K562 (cell line): ENCODE results near the gene HMX1. TPM values are rescaled to one million over a fixed set of nuclear protein-coding genes. Genes with fewer than 3 reads are reported as not detected.

ENCODE experiments used
- ATAC-seq: fragments of 200-7000 bp; cut with Tn5 transposase; 3 replicates; pipeline ENCODE4 v1.9.1; 2020; ENCODE audit warnings: moderate library complexity
- BruUV-seq: library from RNA; stranded (reverse); fragments of 400-500 nt; replicated peaks from 2 replicates; lab custom pipeline; 2021; lab: Mats Ljungman, UMichigan
- CTCF ChIA-PET: fragments of 300-600 bp; formaldehyde crosslinking; extraction: SDS; loops from one replicate; lab custom pipeline; 2021; ENCODE audit warnings: low intra/inter-chr PET ratio; lab: Yijun Ruan, JAX
- POLR2A ChIA-PET: fragments of 300-600, 350-650 bp; sonication (Branson Sonifier 250); formaldehyde crosslinking; extraction: SDS; loops from one replicate; lab custom pipeline; 2021; ENCODE audit warnings: antibody characterized with exemption, inconsistent platforms; lab: Yijun Ruan, JAX
- DNase-seq, 4 experiments: peaks; one replicate each; pipeline versions ENCODE4 v3.0.0 to v3.0.0-alpha.2; 2011 to 2018; ENCODE audit warnings: low spot score in 3 of 4, mixed read lengths in 3 of 4; ENCODE audit errors: extremely low read depth in 1 of 4
- FAIRE-seq: peaks from 2 replicates; lab custom pipeline; 2011; peaks lifted over from hg19 to GRCh38; lab: Jason Lieb, UNC
- H2AFZ ChIP-seq: 2 replicates; pipeline ENCODE4 v1.6.0; 2011; ENCODE audit warnings: low read depth, low read length, control low read depth, inconsistent platforms
- H3K27ac ChIP-seq: fragments of 200-600 bp; 3 replicates; pipeline ENCODE4 v1.8.0; 2011; ENCODE audit warnings: low read depth, mild to moderate bottlenecking, control low read depth, inconsistent platforms, low read length, moderate library complexity, mixed read lengths; ENCODE audit errors: extremely low read depth
- H3K27me3 ChIP-seq, 2 experiments: fragments of 300-600 bp in 1 of 2; 2 replicates in 1 of 2; 3 replicates in 1 of 2; pipeline versions ENCODE4 v1.6.0 to v1.8.0; 2011; ENCODE audit warnings: inconsistent platforms in 2 of 2, low read length in 2 of 2, mild to moderate bottlenecking in 1 of 2, mixed read lengths in 1 of 2, moderate library complexity in 1 of 2; ENCODE audit not compliant: control insufficient read depth in 2 of 2, insufficient read depth in 2 of 2
- H3K36me3 ChIP-seq: fragments of 300-600 bp; 3 replicates; pipeline ENCODE4 v1.8.0; 2011; ENCODE audit warnings: mild to moderate bottlenecking, low read length, inconsistent platforms; ENCODE audit not compliant: control insufficient read depth, insufficient read depth
- H3K4me1 ChIP-seq, 2 experiments: fragments of 200-600 bp in 1 of 2; replicated peaks in 1 of 2; 2 replicates in 1 of 2; 3 replicates in 1 of 2; pipeline versions ENCODE4 v1.5.1 to v1.8.0; 2011; ENCODE audit warnings: inconsistent platforms in 2 of 2, low read length in 2 of 2, mild to moderate bottlenecking in 1 of 2, mixed read lengths in 1 of 2, moderate library complexity in 1 of 2; ENCODE audit not compliant: control insufficient read depth in 2 of 2, insufficient read depth in 2 of 2
- H3K4me2 ChIP-seq: 2 replicates; pipeline ENCODE4 v1.6.1; 2011; ENCODE audit warnings: low read length, control low read depth, inconsistent platforms, mixed read lengths; ENCODE audit not compliant: insufficient read depth
- H3K4me3 ChIP-seq: fragments of 200-600 bp; sonication (generic), shearing (Covaris generic); 2 replicates; pipeline ENCODE4 v1.5.1; 2016; ENCODE audit warnings: control low read depth, inconsistent platforms
- H3K79me2 ChIP-seq: fragments of 200-600 bp; 3 replicates; pipeline ENCODE4 v1.8.0; 2011; ENCODE audit warnings: low read length, inconsistent platforms; ENCODE audit not compliant: control insufficient read depth, insufficient read depth
- H3K9ac ChIP-seq, 2 experiments: 2 replicates each; pipeline versions ENCODE4 v1.6.0 to v1.6.1; 2011; ENCODE audit warnings: low read depth in 2 of 2, low read length in 2 of 2, control low read depth in 1 of 2, inconsistent platforms in 1 of 2, mild to moderate bottlenecking in 1 of 2, mixed read lengths in 1 of 2; ENCODE audit not compliant: insufficient read depth in 1 of 2
- H3K9me1 ChIP-seq: one replicate; pipeline ENCODE4 v1.6.0; 2011; ENCODE audit warnings: inconsistent platforms, mild to moderate bottlenecking, low read length, moderate library complexity; ENCODE audit not compliant: control insufficient read depth, insufficient read depth
- H3K9me3 ChIP-seq: replicated peaks from 2 replicates; pipeline ENCODE4 v1.5.1; 2011; ENCODE audit warnings: low read depth, low read length, inconsistent platforms; ENCODE audit not compliant: control insufficient read depth, insufficient read depth
- H4K20me1 ChIP-seq: replicated peaks from 2 replicates; pipeline ENCODE4 v1.6.1; 2011; ENCODE audit warnings: low read length, inconsistent platforms, mixed read lengths; ENCODE audit not compliant: control insufficient read depth, insufficient read depth
- ATF3 ChIP-seq, 2 experiments: fragments of 450-650 bp in 1 of 2; sonication (generic) in 1 of 2; formaldehyde crosslinking in 1 of 2; IDR thresholded peaks in 1 of 2; conservative IDR thresholded peaks in 1 of 2; 2 replicates each; pipeline versions ENCODE4 v1.6.1 to v1.8.1; 2016 to 2023; ENCODE audit warnings: mild to moderate bottlenecking in 2 of 2, moderate library complexity in 2 of 2, inconsistent platforms in 1 of 2, missing genetic modification reagents in 1 of 2
- CBFA2T3 ChIP-seq: fragments of 450-650 bp; IDR thresholded peaks from 2 replicates; pipeline ENCODE4 v1.6.1; 2017
- DDX20 ChIP-seq: fragments of 450-650 bp; IDR thresholded peaks from 2 replicates; pipeline ENCODE4 v1.6.1; 2016; ENCODE audit warnings: missing genetic modification characterization, low read depth, mild to moderate bottlenecking, missing compliant biosample characterization, moderate library complexity
- ETV5 ChIP-seq: sonication (generic); formaldehyde crosslinking; IDR thresholded peaks from 2 replicates; pipeline ENCODE4 v1.4.0; 2020; ENCODE audit warnings: low read depth, mild to moderate bottlenecking, missing genetic modification reagents
- LCOR ChIP-seq: sonication (generic); formaldehyde crosslinking; IDR thresholded peaks from 2 replicates; pipeline ENCODE4 v1.8.0; 2022; ENCODE audit warnings: mild to moderate bottlenecking, missing genetic modification reagents
- NFYB ChIP-seq: IDR thresholded peaks from 2 replicates; pipeline ENCODE4 v1.6.1; 2011; ENCODE audit warnings: mild to moderate bottlenecking, moderate library complexity; ENCODE audit not compliant: insufficient read length; ENCODE audit errors: extremely low read depth
- RFX5 ChIP-seq: IDR thresholded peaks from 2 replicates; pipeline ENCODE4 v1.6.1; 2011; ENCODE audit warnings: low read depth, mild to moderate bottlenecking, improper control_type of control experiment, low read length
- ZNF121 ChIP-seq: sonication (generic); formaldehyde crosslinking; conservative IDR thresholded peaks from 2 replicates; pipeline ENCODE4 v1.8.0; 2022; ENCODE audit warnings: missing genetic modification reagents
- ZNF124 ChIP-seq: sonication (generic); formaldehyde crosslinking; IDR thresholded peaks from 2 replicates; pipeline ENCODE4 v1.8.1; 2022; ENCODE audit warnings: missing genetic modification reagents
- ZNF146 ChIP-seq: IDR thresholded peaks from one replicate; pipeline ENCODE4 v1.6.1; 2018; ENCODE audit warnings: missing compliant biosample characterization; ENCODE audit not compliant: unreplicated experiment
- ZNF668 ChIP-seq: fragments of 250-450 bp; sonication (Bioruptor Pico); IDR thresholded peaks from 2 replicates; pipeline ENCODE4 v1.8.0; 2022; ENCODE audit warnings: mild to moderate bottlenecking, inconsistent platforms
- WGBS: fragments of 100-300 bp; shearing (Covaris generic); methylation state at CpG from one replicate; pipeline ENCODE4 v1.1.6; 2016; ENCODE audit warnings: low coverage, mixed read lengths; ENCODE audit not compliant: insufficient coverage; ENCODE audit errors: missing lambda C conversion rate; 5-methylcytosine and 5-hydroxymethylcytosine counted together
- in situ Hi-C: fragments of 300-500 bp; cut with MboI; formaldehyde crosslinking; loops from 4 replicates; pipeline ENCODE4 v1.15.0; 2018; ENCODE audit warnings: inconsistent platforms, mixed read lengths
- intact Hi-C: fragments of 100-400 bp; cut with micrococcal nuclease; formaldehyde crosslinking; loops from 2 replicates; pipeline ENCODE4 v1.14.2; 2022
- polyA plus RNA-seq, 8 experiments: library from polyadenylated mRNA; depleted of rRNA in 4 of 8; stranded (reverse) in 5 of 8; unstranded in 3 of 8; fragments of >200 nt; fragmentation: Nextera tagmentation in 2 of 8; fragmentation: Illumina TruSeq in 1 of 8; extraction: Ambion mirVana in 2 of 8; extraction: Trizol in 1 of 8; gene quantifications; 2 replicates each; pipeline versions ENCODE4 v1.2.1 to v1.2.3, GENCODE V29; 2011 to 2014; ENCODE audit warnings: inconsistent platforms in 1 of 8, missing spikeins in 1 of 8
- total RNA-seq, 7 experiments: library from RNA; depleted of rRNA in 6 of 7; stranded (reverse); fragments of >200 nt in 6 of 7; fragmentation: Illumina TruSeq in 2 of 7; extraction: Trizol in 2 of 7; gene quantifications; 2 replicates each; pipeline versions ENCODE4 v1.2.1 to v1.2.3, GENCODE V29; 2011 to 2021; ENCODE audit warnings: low replicate concordance in 1 of 7

The HMX1 gene
- total and polyA plus RNA-seq, 9 of the 15 experiments (the other 6 are each of a cell fraction or from before 2014, with no cell fraction given): not detected

DNA sequence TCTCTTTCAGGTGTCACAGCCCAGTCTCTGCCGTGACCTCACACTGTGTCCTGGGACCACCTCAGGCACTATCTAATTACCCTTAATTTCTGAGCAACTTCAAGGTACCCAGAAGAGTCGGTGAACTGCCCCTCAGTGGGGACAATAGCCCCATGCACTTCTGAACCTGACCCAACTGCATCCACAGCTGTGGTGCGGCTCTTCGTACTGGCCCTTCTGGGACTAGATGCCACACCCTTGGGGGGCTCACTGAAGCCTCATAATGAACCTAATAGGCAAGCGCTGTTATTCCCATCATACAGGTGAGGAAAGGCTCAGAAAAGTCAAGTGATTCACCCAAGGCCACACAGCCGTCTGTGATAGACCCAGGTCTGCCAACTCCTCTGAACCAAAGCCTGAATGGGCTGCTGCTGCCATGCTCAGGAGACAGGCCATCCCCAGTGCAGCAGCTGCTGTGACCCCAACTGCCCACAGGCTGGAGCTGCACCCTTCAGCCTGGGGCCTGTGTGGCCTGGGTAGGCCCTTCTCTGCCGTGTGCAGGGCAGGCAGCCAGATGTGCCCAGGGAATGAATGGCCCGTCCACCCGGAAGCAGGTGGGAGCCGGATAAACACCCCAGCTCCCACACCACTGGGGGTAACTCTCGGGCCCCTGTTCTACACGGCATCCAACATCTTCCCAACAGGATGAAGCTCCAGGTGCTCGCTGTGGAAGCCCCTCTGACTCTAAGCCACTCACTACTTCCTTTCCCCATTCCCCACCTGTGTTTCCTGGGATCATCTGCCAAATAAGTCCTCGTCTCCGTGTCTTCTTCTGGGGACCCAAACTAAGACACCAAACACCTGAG is 35.9 kb downstream of the HMX1 start (continued):
- TF ChIP-seq ZNF121 (CRISPR knock-in tag) (no peak), RFX5 (no peak), ZNF124 (no peak), ETV5 (CRISPR knock-in tag) (no peak), NFYB (no peak), ATF3 (IDR thresholded peaks at IDR 0.05) (no peak), ATF3 (CRISPR knock-in tag; conservative IDR thresholded peaks at IDR 0.05) (no peak)
- TF ChIP-seq, all 486 proteins: peak for 0

- in situ Hi-C loops: loop anchor here (5.0 kb wide), 1 partner anchor 47 kb away; no protein-coding TSS in a partner anchor
- Histone ChIP-seq H3K36me3 (no peaks in the 10 kb centered on the region), H3K4me3 (no peak overlapping the region), H3K27ac (no peak overlapping the region), H3K27me3 (peaks cover 8 to 56% of the 10 kb centered on the region in 2 experiments; a peak in 3 of 5 replicates), H3K9me1 (no peaks in the 10 kb centered on the region), H3K4me2 (no peak overlapping the region), H3K9me3 (no peaks in the 10 kb centered on the region), H3K79me2 (no peaks in the 10 kb centered on the region), H2AFZ (no peak overlapping the region), H3K9ac (no peak overlapping the region), H3K4me1 (no peaks in the 10 kb centered on the region), H4K20me1 (no peaks in the 10 kb centered on the region; the same call in none of the 2 replicates)
- CTCF ChIA-PET: no interaction called here
- ATAC-seq (no peak; the same call in 2 of the 3 replicates), DNase-seq (no peak), FAIRE-seq (no peak)
- no TSS peak for BruUV-seq
- no peak for TF ChIP-seq DDX20 (tag)
- no peak for TF ChIP-seq ZNF146
- TF ChIP-seq ZNF668 (CRISPR knock-in tag): no peak
- TF ChIP-seq CBFA2T3: no peak
- TF ChIP-seq LCOR (CRISPR knock-in tag): no peak
- WGBS: under 1% methylated on average over 11 of the region's 11 CpGs
- POLR2A ChIA-PET: interaction anchor here (0.6 kb wide), 1 partner anchor 163 kb away, joined by 3 read pairs; no protein-coding TSS in a partner anchor
- intact Hi-C loops: no loop called here
These were observed 36.9 kb downstream of the HMX1 start for GRCh38 chr4:8834681-8835220.
